ENCODE measurements around the gene NEUROD4. TPM values are rescaled to one million over a fixed set of nuclear protein-coding genes. Genes with fewer than 3 reads are reported as not detected.

NEUROD4 gene
- total and polyA plus RNA-seq, 2 experiments from 2014 or later = 0.07 to 0.13 TPM

GRCh38 chr12:54970741-54971140 is 49.0 kb upstream of the NEUROD4 start:
- DNase-seq (ENCODE audit: low spot score) = no peak
- H3K36me3 Mint-ChIP-seq (ENCODE audit: low read depth) = no peaks in the 10 kb centered on the region
- no peak overlapping the region for H3K4me3 ChIP-seq
- no peak overlapping the region for H3K4me3 Mint-ChIP-seq
- no peaks in the 10 kb centered on the region for H3K9me2 ChIP-seq (ENCODE audit: insufficient read depth)
- no peaks in the 10 kb centered on the region for H4K20me1 ChIP-seq (replicated peaks; ENCODE audit: insufficient read depth)
- no peak overlapping the region for H3K4me2 ChIP-seq
- 0 out of 2 replicates have a peak overlapping the region, but pooled peaks have one; percentile 23 for H2AFZ ChIP-seq
- no peaks in the 10 kb centered on the region for H3K9me3 Mint-ChIP-seq
- H3K36me3 ChIP-seq (ENCODE audit: insufficient read depth) = no peaks in the 10 kb centered on the region
- no peaks in the 10 kb centered on the region for H3K27me3 ChIP-seq (ENCODE audit: insufficient read depth)
- peaks cover 2% of the 10 kb centered on the region; the same call in 1 of the 2 replicates for H3K4me1 ChIP-seq (ENCODE audit: insufficient read depth)
- H3K27ac Mint-ChIP-seq = no peak overlapping the region
- ATAC-seq = no peak
- H3K27ac ChIP-seq (ENCODE audit: low read depth) = no peak overlapping the region
- no peaks in the 10 kb centered on the region for H3K79me2 ChIP-seq (replicated peaks; ENCODE audit: insufficient read depth)
- TF ChIP-seq EZH2phosphoT487 (IDR thresholded peaks at IDR 0.05; ENCODE audit: unreplicated experiment) (no peak), NANOG (IDR thresholded peaks at IDR 0.05; ENCODE audit: borderline replicate concordance) (no peak), JUNB (IDR thresholded peaks at IDR 0.05; ENCODE audit: unreplicated experiment) (no peak), ZNF462 (CRISPR knock-in tag; IDR thresholded peaks at IDR 0.05) (no peak), ZNF114 (CRISPR knock-in tag; IDR thresholded peaks at IDR 0.05) (no peak), ZNF331 (CRISPR knock-in tag; IDR thresholded peaks at IDR 0.05; ENCODE audit: low read depth) (no peak), POLR2AphosphoS5 (IDR thresholded peaks at IDR 0.05; ENCODE audit: low read depth) (no peak), CTCF (conservative IDR thresholded peaks at IDR 0.05; ENCODE audit: low read depth in 2 of 2) (no peak), STAT1 (IDR thresholded peaks at IDR 0.05; ENCODE audit: unreplicated experiment) (no peak), EZH2 (IDR thresholded peaks at IDR 0.05; ENCODE audit: low read depth, unreplicated experiment) (no peak), CREB1 (CRISPR knock-in tag; IDR thresholded peaks at IDR 0.05; ENCODE audit: low read depth) (no peak)
- TF ChIP-seq, protein P1, sequence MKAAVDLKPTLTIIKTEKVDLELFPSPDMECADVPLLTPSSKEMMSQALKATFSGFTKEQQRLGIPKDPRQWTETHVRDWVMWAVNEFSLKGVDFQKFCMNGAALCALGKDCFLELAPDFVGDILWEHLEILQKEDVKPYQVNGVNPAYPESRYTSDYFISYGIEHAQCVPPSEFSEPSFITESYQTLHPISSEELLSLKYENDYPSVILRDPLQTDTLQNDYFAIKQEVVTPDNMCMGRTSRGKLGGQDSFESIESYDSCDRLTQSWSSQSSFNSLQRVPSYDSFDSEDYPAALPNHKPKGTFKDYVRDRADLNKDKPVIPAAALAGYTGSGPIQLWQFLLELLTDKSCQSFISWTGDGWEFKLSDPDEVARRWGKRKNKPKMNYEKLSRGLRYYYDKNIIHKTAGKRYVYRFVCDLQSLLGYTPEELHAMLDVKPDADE (IDR thresholded peaks at IDR 0.05) = no peak
- TF ChIP-seq, protein P2, sequence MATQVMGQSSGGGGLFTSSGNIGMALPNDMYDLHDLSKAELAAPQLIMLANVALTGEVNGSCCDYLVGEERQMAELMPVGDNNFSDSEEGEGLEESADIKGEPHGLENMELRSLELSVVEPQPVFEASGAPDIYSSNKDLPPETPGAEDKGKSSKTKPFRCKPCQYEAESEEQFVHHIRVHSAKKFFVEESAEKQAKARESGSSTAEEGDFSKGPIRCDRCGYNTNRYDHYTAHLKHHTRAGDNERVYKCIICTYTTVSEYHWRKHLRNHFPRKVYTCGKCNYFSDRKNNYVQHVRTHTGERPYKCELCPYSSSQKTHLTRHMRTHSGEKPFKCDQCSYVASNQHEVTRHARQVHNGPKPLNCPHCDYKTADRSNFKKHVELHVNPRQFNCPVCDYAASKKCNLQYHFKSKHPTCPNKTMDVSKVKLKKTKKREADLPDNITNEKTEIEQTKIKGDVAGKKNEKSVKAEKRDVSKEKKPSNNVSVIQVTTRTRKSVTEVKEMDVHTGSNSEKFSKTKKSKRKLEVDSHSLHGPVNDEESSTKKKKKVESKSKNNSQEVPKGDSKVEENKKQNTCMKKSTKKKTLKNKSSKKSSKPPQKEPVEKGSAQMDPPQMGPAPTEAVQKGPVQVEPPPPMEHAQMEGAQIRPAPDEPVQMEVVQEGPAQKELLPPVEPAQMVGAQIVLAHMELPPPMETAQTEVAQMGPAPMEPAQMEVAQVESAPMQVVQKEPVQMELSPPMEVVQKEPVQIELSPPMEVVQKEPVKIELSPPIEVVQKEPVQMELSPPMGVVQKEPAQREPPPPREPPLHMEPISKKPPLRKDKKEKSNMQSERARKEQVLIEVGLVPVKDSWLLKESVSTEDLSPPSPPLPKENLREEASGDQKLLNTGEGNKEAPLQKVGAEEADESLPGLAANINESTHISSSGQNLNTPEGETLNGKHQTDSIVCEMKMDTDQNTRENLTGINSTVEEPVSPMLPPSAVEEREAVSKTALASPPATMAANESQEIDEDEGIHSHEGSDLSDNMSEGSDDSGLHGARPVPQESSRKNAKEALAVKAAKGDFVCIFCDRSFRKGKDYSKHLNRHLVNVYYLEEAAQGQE (IDR thresholded peaks at IDR 0.05; ENCODE audit: unreplicated experiment) = no peak
- peaks cover 3% of the 10 kb centered on the region for H3K27me3 Mint-ChIP-seq (ENCODE audit: insufficient read depth, low read depth, poor library complexity)
- no peaks in the 10 kb centered on the region for H3F3A ChIP-seq (replicated peaks; ENCODE audit: low read depth)
- H3K4me1 Mint-ChIP-seq = peaks cover 6% of the 10 kb centered on the region; the same call in 2 of the 3 replicates
